IMR-90 (cell line): Measurements from ENCODE around the gene ARHGEF1. TPM values are rescaled to one million over a fixed set of nuclear protein-coding genes. Genes with fewer than 3 reads are reported as not detected.

Source experiments
- ATAC-seq: fragments of 200-7000 bp; cut with Tn5 transposase; 2 replicates; pipeline ENCODE4 v1.9.1; 2020; ENCODE audit warnings: low read depth, mild to moderate bottlenecking, moderate library complexity
- BruUV-seq: library from RNA; stranded (reverse); fragments of 400-500 nt; replicated peaks from 2 replicates; lab custom pipeline; 2021; lab: Mats Ljungman, UMichigan
- CTCF ChIA-PET: fragments of 300-600 bp; formaldehyde crosslinking; extraction: SDS; loops from one replicate; lab custom pipeline; 2021; ENCODE audit warnings: antibody characterized with exemption; lab: Yijun Ruan, JAX
- POLR2A ChIA-PET: fragments of 300-600 bp; sonication (Branson Sonifier 250); formaldehyde crosslinking; loops from one replicate; lab custom pipeline; 2022; ENCODE audit warnings: antibody characterized with exemption; ENCODE audit not compliant: unreplicated experiment; lab: Charles Lee
- DNase-seq: peaks from one replicate; pipeline ENCODE4 v3.0.0; 2013
- H2AFZ ChIP-seq: replicated peaks from 2 replicates; pipeline ENCODE3; 2013; ENCODE audit warnings: low read length, mild to moderate bottlenecking; ENCODE audit not compliant: poor library complexity
- H2AK5ac ChIP-seq: 2 replicates; pipeline ENCODE4 v1.6.1; 2013; ENCODE audit warnings: low read depth, low read length, inconsistent platforms
- H2AK9ac ChIP-seq: replicated peaks from 2 replicates; pipeline ENCODE3; 2013; ENCODE audit warnings: mild to moderate bottlenecking, low read depth, low read length, moderate library complexity; ENCODE audit not compliant: poor library complexity
- H2BK120ac ChIP-seq: 2 replicates; pipeline ENCODE4 v1.6.1; 2013; ENCODE audit warnings: low read depth, low read length, inconsistent platforms
- H2BK15ac ChIP-seq: 3 replicates; pipeline ENCODE4 v1.6.1; 2013; ENCODE audit warnings: low read depth, low read length, inconsistent platforms
- H2BK20ac ChIP-seq: 2 replicates; pipeline ENCODE4 v1.6.1; 2013; ENCODE audit warnings: low read depth, mild to moderate bottlenecking, inconsistent platforms, low read length, moderate library complexity
- H2BK5ac ChIP-seq: 2 replicates; pipeline ENCODE4 v1.6.1; 2013; ENCODE audit warnings: mild to moderate bottlenecking, low read depth, low read length, inconsistent platforms; ENCODE audit not compliant: poor library complexity, severe bottlenecking
- H3K14ac ChIP-seq: replicated peaks from 2 replicates; pipeline ENCODE4 v1.6.1; 2013; ENCODE audit warnings: low read depth, low read length, inconsistent platforms
- H3K18ac ChIP-seq: 2 replicates; pipeline ENCODE4 v1.6.1; 2013; ENCODE audit warnings: low read depth, low read length, control low read depth
- H3K23ac ChIP-seq: 2 replicates; pipeline ENCODE4 v1.6.1; 2013; ENCODE audit warnings: low read depth, low read length, inconsistent platforms
- H3K27ac ChIP-seq: 2 replicates; pipeline ENCODE4 v1.5.1; 2013; ENCODE audit warnings: mild to moderate bottlenecking, control low read depth, low read length; ENCODE audit not compliant: insufficient read depth
- H3K27me3 ChIP-seq: 2 replicates; pipeline ENCODE4 v1.6.1; 2013; ENCODE audit warnings: low read length; ENCODE audit not compliant: control insufficient read depth, insufficient read depth
- H3K36me3 ChIP-seq: 2 replicates; pipeline ENCODE4 v1.6.1; 2013; ENCODE audit warnings: low read length, mixed read lengths; ENCODE audit not compliant: control insufficient read depth, insufficient read depth
- H3K4ac ChIP-seq: 2 replicates; pipeline ENCODE4 v1.6.1; 2013; ENCODE audit warnings: low read depth, low read length, inconsistent platforms
- H3K4me1 ChIP-seq: 2 replicates; pipeline ENCODE4 v1.6.1; 2013; ENCODE audit warnings: low read length, mixed read lengths; ENCODE audit not compliant: control insufficient read depth, insufficient read depth
- H3K4me2 ChIP-seq: 2 replicates; pipeline ENCODE4 v1.6.1; 2013; ENCODE audit warnings: low read depth, mild to moderate bottlenecking, control low read depth, low read length, moderate library complexity
- H3K4me3 ChIP-seq: 2 replicates; pipeline ENCODE4 v1.5.1; 2013; ENCODE audit warnings: low read depth, mild to moderate bottlenecking, control low read depth, low read length, moderate library complexity; ENCODE audit not compliant: insufficient read depth
- H3K56ac ChIP-seq: 2 replicates; pipeline ENCODE4 v1.6.1; 2013; ENCODE audit warnings: low read length, inconsistent platforms; ENCODE audit not compliant: insufficient read depth; ENCODE audit errors: extremely low read depth
- H3K79me1 ChIP-seq, 2 experiments: 2 replicates each; pipeline ENCODE4 v1.6.1; 2013; ENCODE audit warnings: low read length in 2 of 2, inconsistent platforms in 1 of 2, low read depth in 1 of 2
- H3K9ac ChIP-seq: 2 replicates; pipeline ENCODE4 v1.6.1; 2013; ENCODE audit warnings: low read depth, low read length, control low read depth
- H3K9me1 ChIP-seq: 2 replicates; pipeline ENCODE4 v1.6.1; 2013; ENCODE audit warnings: low read length, inconsistent platforms; ENCODE audit not compliant: insufficient read depth
- H3K9me3 ChIP-seq: 2 replicates; pipeline ENCODE4 v1.6.1; 2013; ENCODE audit warnings: low read length; ENCODE audit not compliant: control insufficient read depth, insufficient read depth
- H4K20me1 ChIP-seq: 2 replicates; pipeline ENCODE4 v1.6.1; 2013; ENCODE audit warnings: low read length, inconsistent platforms; ENCODE audit not compliant: insufficient read depth
- H4K5ac ChIP-seq: 2 replicates; pipeline ENCODE4 v1.6.1; 2013; ENCODE audit warnings: mild to moderate bottlenecking, low read depth, low read length, control low read depth
- H4K8ac ChIP-seq, 2 experiments: 2 replicates each; pipeline ENCODE4 v1.6.1; 2013; ENCODE audit warnings: low read depth in 2 of 2, low read length in 2 of 2, control low read depth in 1 of 2, inconsistent platforms in 1 of 2
- H4K91ac ChIP-seq: 2 replicates; pipeline ENCODE4 v1.6.1; 2013; ENCODE audit warnings: low read depth, low read length, inconsistent platforms; ENCODE audit not compliant: insufficient read depth
- MAZ ChIP-seq: IDR thresholded peaks from 2 replicates; pipeline ENCODE4 v1.6.1; 2012; ENCODE audit warnings: low read depth, mild to moderate bottlenecking, low read length, improper control_type of control experiment, moderate library complexity, borderline replicate concordance
- MXI1 ChIP-seq: IDR thresholded peaks from 2 replicates; pipeline ENCODE4 v1.6.1; 2012; ENCODE audit warnings: low read depth, mild to moderate bottlenecking, low read length, moderate library complexity, borderline replicate concordance
- NFE2L2 ChIP-seq: fragments of 150-350 bp; IDR thresholded peaks from 2 replicates; pipeline ENCODE4 v1.6.1; 2016; ENCODE audit warnings: low read depth, mild to moderate bottlenecking, low read length
- POLR2A ChIP-seq: IDR thresholded peaks from 2 replicates; pipeline ENCODE4 v1.6.1; 2012; ENCODE audit warnings: mild to moderate bottlenecking, low read depth, low read length
- RCOR1 ChIP-seq: IDR thresholded peaks from 2 replicates; pipeline ENCODE4 v1.6.1; 2012; ENCODE audit warnings: mild to moderate bottlenecking, low read length, improper control_type of control experiment; ENCODE audit not compliant: insufficient replicate concordance
- RFX5 ChIP-seq: IDR thresholded peaks from 2 replicates; pipeline ENCODE4 v1.8.0; 2012; ENCODE audit warnings: low read depth, mild to moderate bottlenecking, low read length, moderate library complexity
- SMC3 ChIP-seq: fragments of 150-350 bp; IDR thresholded peaks from 2 replicates; pipeline ENCODE4 v1.6.1; 2016; ENCODE audit warnings: low read depth, mild to moderate bottlenecking, antibody characterized with exemption, low read length, moderate library complexity
- WGBS, 2 experiments: methylation state at CpG; one replicate each; pipeline versions ENCODE4 v1.1.5 to v1.1.7; 2013; ENCODE audit warnings: missing lambda C conversion rate in 2 of 2; ENCODE audit not compliant: insufficient read length in 1 of 2; ENCODE audit errors: extremely low coverage in 2 of 2; 5-methylcytosine and 5-hydroxymethylcytosine counted together
- dilution Hi-C: fragments of 300-500 bp; cut with HindIII; formaldehyde crosslinking; loops from one replicate; pipeline ENCODE4 v1.14.3; 2018; ENCODE audit warnings: low sequenced_read_pairs; ENCODE audit not compliant: unreplicated experiment
- in situ Hi-C: fragments of 300-500 bp; cut with MboI; formaldehyde crosslinking; loops from 3 replicates; pipeline ENCODE4 v1.14.3; 2019; ENCODE audit warnings: low sequenced_read_pairs, inconsistent platforms, mixed read lengths
- intact Hi-C: fragments of 100-400 bp; cut with micrococcal nuclease; formaldehyde crosslinking; loops from 2 replicates; pipeline ENCODE4 v1.10.0; 2022
- polyA plus RNA-seq, 3 experiments: library from polyadenylated mRNA; depleted of rRNA; stranded (reverse); fragments of >200 nt; gene quantifications; 2 replicates each; pipeline ENCODE4 v1.2.3, GENCODE V29; 2012; ENCODE audit warnings: low replicate concordance in 1 of 3
- total RNA-seq: library from RNA; depleted of rRNA; stranded (reverse); fragments of >200 nt; gene quantifications from 2 replicates; pipeline ENCODE4 v1.2.3, GENCODE V29; 2012
- TF ChIP-seq, protein P1 (sequence below): fragments of 150-350 bp; IDR thresholded peaks from 2 replicates; pipeline ENCODE4 v1.6.1; 2016; ENCODE audit warnings: low read depth, mild to moderate bottlenecking, low read length, moderate library complexity, borderline replicate concordance
- TF ChIP-seq, protein P2 (sequence below): fragments of 150-350 bp; IDR thresholded peaks from 2 replicates; pipeline ENCODE4 v1.6.1; 2017; ENCODE audit warnings: mild to moderate bottlenecking, antibody characterized with exemption, low read length, low read depth
- TF ChIP-seq, protein P3 (sequence below): conservative IDR thresholded peaks from 2 replicates; pipeline ENCODE4 v1.5.1; 2012; ENCODE audit warnings: mild to moderate bottlenecking, low read depth, low read length, improper control_type of control experiment

The ARHGEF1 gene
- total and polyA plus RNA-seq, 2 of the 4 experiments (the other 2 are of a cell fraction), result 11.5 to 47.1 TPM

DNA sequence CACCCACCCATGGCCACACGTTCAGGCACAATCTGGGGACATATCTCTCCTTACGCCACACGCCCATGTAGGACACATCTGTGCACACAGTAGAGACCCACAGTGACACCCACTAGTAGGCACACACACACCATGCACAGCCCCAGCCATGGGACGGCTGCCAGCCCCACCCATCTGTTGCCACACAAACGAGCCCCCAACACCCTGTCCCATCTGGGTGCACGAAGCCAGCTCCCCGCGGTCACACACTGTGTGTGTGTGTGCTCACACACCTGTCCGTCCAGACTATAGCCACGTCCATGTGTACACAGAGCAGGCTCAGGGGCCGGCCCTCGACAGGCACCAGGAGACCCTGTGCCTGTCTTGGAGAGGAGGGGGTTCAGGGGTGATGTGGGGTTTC lies 34.7 kb downstream of the ARHGEF1 start:
- Histone ChIP-seq H3K9ac (no peak overlapping the region), H3K4ac (no peak overlapping the region), H2BK15ac (no peak overlapping the region), H3K9me3 (no peaks in the 10 kb centered on the region), H2BK5ac (no peak overlapping the region), H4K8ac (no peak overlapping the region), H3K9me1 (peaks cover 20% of the 10 kb centered on the region), H2AK9ac (no peak overlapping the region), H3K4me1 (0 out of 2 replicates have a peak, but pooled peaks cover 2% of the 10 kb centered on the region), H3K36me3 (no peaks in the 10 kb centered on the region), H3K56ac (no peak overlapping the region), H3K27me3 (peaks cover 84% of the 10 kb centered on the region), H4K91ac (no peak overlapping the region), H3K4me2 (no peak overlapping the region), H4K20me1 (peaks cover 16% of the 10 kb centered on the region), H2BK120ac (no peak overlapping the region), H3K4me3 (no peak overlapping the region), H4K5ac (no peak overlapping the region), H2AK5ac (no peak overlapping the region), H3K79me1 (no peaks in the 10 kb centered on the region), H3K18ac (no peak overlapping the region), H2BK20ac (no peak overlapping the region), H3K27ac (no peak overlapping the region), H3K14ac (no peak overlapping the region), H3K23ac (no peak overlapping the region), H2AFZ (no peak overlapping the region)
- ChIA-PET CTCF (no interaction called here), POLR2A (no interaction called here)
- WGBS, 2 experiments, result 52% methylated on average over 3 of the region's 12 CpGs; no CpG with 5 or more reads in 1 of the 2 experiments
- no TSS peak for BruUV-seq
- ATAC-seq (no peak), DNase-seq (no peak)
- dilution Hi-C loops (no loop called here), in situ Hi-C loops (no loop called here), intact Hi-C loops (no loop called here)
- TF ChIP-seq MAZ, result no peak
- TF ChIP-seq NFE2L2, result no peak
- no peak for TF ChIP-seq SMC3
- no peak for TF ChIP-seq POLR2A
- TF ChIP-seq, protein P1, sequence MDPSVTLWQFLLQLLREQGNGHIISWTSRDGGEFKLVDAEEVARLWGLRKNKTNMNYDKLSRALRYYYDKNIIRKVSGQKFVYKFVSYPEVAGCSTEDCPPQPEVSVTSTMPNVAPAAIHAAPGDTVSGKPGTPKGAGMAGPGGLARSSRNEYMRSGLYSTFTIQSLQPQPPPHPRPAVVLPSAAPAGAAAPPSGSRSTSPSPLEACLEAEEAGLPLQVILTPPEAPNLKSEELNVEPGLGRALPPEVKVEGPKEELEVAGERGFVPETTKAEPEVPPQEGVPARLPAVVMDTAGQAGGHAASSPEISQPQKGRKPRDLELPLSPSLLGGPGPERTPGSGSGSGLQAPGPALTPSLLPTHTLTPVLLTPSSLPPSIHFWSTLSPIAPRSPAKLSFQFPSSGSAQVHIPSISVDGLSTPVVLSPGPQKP, result no peak
- TF ChIP-seq, protein P2, sequence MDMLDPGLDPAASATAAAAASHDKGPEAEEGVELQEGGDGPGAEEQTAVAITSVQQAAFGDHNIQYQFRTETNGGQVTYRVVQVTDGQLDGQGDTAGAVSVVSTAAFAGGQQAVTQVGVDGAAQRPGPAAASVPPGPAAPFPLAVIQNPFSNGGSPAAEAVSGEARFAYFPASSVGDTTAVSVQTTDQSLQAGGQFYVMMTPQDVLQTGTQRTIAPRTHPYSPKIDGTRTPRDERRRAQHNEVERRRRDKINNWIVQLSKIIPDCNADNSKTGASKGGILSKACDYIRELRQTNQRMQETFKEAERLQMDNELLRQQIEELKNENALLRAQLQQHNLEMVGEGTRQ, result no peak
- TF ChIP-seq, protein P3, sequence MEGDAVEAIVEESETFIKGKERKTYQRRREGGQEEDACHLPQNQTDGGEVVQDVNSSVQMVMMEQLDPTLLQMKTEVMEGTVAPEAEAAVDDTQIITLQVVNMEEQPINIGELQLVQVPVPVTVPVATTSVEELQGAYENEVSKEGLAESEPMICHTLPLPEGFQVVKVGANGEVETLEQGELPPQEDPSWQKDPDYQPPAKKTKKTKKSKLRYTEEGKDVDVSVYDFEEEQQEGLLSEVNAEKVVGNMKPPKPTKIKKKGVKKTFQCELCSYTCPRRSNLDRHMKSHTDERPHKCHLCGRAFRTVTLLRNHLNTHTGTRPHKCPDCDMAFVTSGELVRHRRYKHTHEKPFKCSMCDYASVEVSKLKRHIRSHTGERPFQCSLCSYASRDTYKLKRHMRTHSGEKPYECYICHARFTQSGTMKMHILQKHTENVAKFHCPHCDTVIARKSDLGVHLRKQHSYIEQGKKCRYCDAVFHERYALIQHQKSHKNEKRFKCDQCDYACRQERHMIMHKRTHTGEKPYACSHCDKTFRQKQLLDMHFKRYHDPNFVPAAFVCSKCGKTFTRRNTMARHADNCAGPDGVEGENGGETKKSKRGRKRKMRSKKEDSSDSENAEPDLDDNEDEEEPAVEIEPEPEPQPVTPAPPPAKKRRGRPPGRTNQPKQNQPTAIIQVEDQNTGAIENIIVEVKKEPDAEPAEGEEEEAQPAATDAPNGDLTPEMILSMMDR, result no peak
- TF ChIP-seq RCOR1, result no peak
- TF ChIP-seq RFX5, result no peak
- no peak for TF ChIP-seq MXI1
